Measurements from ENCODE around the gene SERINC1.

Gene SERINC1

DNA sequence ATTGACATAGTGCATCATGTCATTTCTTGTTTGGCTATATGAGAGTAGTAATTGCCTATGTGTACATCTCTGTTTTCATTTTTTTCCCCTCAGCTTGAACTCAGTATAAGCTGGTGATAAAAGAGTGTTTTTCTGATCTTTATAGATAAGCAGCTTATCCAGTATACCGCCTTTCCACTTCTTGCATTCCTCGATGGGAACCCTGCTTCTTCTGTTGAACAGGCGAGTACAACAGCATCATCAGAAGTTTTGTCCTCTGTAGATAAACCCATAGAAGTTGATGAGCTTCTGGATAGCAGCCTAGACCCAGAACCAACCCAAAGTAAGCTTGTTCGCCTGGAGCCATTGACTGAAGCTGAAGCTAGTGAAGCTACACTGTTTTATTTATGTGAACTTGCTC, 39.8 kb downstream of the SERINC1 start:
- DNase-seq = no peak

DNA sequence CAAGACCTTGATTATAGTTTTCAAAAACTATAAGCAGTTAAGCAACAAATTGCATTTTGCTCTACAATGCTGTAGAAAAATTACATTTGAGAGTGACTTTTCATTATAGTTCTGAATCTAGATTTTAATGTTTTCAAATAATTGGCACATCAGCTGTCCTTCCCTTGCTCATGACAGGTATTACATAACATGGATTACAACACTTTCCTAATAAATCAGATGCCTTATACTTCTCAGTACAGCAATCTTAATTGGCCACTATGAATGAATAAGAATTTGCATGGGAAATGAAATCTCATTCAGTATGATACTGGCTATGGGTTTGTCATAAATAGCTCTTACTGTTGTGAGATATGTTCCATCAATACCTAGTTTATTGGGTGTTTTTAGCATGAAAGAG, 42.3 kb downstream of the SERINC1 start:
- no peak for DNase-seq

DNA sequence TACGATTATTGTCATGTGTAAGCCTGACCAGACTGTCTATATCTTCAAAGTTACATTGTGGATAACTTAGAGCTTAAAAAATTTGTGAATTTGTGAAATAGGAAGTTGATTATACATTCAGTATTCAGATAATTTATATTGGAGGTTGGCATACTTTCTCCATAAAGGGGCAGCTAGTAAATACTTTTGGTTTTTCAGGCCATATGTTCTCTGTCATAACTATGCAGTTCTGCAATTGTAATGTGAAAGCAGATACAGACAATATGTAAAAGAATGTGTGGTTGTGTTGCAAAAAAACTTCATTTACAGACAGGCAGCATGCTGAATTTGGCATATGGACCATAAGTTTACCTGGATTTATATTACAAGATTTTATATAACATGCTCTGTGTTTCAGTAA, 42.8 kb downstream of the SERINC1 start:
- no peak for DNase-seq

DNA sequence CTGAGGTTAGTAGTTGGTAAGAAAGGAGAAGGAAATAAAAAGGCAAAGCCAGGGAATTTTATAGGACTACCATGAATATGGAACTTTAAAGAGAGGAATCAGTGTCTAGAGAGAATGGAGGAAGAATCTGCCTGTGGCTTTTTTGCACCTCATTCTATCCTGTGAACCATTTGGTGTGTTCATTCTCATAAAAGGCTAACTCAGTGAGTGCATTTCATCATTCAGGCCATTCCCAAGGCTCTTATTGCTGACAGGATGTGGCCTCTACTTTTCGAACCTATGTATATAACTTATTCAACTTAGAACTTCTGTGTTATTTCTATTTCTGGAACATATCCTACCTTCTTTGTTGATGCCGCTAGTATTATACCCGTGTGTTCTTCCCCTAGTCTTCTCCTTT, 45.0 kb downstream of the SERINC1 start:
- no peak for DNase-seq

DNA sequence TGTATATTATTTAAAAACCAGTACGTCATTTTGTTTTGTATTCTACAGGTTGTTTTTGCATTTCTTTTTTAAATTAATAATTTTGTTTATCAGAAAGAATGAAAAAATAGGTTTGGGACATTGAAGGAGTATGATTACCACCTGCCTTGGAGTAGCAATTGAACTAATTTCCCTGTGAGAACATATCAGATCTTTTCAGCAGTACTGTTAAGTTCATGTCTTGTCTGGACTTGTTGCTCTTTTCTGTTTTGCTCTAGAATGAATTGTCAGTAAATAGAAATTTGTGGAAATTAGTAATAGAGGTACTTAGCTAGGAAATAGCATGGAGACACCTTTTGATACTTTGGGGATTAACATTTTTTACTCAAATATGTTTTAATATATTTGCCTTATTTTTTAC, 47.9 kb downstream of the SERINC1 start:
- no peak for DNase-seq

DNA sequence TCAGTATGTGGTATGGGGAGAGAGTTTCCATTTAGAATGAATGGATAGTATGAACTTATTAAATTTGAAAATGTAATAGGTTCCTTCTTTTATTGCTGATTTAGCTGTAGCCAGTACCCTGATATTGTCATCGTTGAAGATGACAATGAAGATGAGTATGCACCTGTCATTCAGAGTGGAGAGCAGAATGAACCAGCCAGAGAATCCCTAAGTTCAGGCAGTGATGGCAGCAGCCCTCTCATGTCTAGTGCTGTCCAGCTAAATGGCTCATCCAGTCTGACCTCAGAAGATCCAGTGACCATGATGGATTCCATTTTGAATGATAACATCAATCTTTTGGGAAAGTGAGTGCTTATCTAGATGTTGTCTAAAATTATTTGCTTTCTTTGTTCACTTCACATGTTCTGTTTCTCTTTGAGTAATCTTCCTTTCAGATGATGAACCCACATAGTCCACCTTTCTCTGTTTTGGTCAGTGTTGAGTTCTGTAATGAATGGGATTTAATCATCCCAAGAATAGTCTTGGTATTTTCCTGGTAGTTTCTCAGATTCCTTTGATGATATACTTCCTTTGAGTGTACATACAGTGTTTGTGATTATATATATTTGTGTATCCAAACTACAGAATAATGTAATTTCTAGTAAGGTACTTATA, 48.9 kb downstream of the SERINC1 start:
- no peak for DNase-seq

DNA sequence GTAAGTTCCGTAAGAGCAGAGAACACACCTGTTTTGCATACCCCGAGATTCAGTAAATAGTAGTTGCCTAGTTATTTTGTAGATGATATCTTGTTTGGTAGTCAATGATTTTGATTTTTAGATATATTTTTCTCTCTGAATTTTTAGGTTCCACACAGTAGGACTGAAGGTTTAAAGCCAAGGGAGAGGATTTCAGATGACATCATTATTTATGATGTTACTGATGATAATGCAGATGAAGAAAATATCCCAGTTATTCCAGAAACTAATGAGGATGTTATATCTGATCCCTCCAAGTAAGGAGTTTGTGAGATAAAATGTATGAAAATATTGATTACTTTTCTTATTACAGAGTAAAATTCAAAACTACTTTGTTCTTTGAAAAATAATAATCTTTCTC, 49.6 kb downstream of the SERINC1 start:
- DNase-seq = no peak

DNA sequence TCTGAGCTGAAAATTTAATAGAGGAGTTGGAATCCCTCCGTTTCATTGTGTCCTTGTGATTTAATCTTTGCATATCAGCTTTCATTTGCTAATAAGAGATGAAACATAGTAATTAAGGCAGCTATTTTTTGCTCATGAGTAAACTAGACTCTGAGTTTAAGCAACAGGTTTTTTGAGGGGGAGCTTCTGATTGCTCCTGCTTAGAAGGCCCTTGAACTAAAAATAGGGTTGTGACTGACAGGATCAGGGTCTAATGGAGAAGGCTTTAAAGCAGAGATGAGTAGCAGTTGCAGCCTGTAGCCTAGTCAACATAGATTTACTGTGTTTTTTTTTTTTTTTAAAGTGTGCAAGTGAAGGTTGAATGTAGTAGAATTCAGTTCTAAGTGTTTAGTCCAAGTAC, 54.8 kb downstream of the SERINC1 start:
- DNase-seq = no peak

DNA sequence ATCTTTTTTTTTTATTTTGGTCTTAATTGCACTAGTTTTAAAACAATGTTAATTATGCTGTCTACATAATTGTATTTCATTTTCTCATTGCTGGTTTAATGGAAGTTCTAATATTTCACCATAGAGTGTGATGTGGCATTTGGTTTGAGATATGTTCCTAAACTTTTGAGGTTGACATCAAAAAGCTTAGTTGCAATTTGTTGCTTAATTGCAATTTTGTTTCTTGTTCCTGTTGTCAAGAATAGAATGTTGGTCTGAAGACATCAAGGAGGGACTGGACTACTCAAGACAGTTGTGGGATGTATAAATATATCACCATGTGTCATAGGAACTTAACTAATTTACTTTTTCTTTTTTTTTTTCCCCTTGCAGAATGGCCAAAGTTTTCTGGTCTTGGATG, 59.6 kb downstream of the SERINC1 start:
- no peak for DNase-seq

DNA sequence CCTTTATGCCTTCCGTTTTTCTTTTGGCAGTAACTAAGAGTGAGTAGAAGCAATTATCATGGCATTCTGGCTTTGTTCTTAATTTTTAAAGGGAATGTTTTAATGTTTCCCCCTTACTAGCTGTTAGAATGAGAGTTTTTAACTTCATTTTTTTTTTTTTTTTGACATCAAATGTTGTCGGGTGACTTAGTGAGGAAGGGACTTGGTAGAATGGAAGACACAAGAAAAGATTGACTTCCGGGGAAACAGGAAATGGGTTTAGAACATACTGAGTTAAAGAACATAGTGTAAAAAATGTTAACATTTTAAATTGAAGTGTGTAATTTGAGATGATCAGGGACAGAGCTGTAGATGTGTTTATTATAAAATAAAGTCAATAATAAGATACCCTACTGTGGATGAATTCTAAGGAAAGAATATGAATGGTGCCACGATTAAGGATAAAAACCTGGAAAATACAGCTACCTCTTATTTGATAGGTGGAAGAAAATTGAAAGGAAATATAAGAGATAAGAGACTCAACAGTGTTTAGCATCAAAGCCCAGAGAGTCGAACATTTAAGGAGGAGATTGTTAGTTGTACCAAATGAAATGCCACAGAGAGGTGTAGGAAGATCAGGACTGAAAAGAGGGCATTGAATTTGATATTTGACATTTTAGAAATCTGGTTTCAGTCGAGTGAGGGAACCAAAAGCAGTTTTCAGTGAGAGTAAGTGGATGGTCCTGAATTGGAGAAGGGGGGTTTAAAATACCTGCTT, 62.7 kb downstream of the SERINC1 start:
- DNase-seq = no peak

DNA sequence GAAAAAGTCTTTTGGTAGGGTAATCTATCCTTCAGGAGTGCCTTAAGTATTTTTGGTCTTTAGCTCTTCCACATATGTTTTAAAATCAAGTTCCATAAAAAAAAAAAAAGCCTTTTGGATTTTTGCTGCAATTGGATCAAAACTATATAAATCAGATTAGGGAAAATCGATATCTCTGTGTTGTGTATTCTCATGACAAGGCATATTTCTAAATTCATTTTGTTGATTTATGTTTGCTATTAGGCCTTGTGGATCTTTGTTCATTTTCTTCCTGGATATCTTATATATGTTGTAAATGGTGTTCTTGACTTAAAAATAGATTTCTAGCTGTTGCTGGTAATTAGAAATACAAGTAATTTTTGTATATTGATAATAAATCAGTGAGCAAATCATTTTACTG, 63.4 kb downstream of the SERINC1 start:
- DNase-seq = no peak

DNA sequence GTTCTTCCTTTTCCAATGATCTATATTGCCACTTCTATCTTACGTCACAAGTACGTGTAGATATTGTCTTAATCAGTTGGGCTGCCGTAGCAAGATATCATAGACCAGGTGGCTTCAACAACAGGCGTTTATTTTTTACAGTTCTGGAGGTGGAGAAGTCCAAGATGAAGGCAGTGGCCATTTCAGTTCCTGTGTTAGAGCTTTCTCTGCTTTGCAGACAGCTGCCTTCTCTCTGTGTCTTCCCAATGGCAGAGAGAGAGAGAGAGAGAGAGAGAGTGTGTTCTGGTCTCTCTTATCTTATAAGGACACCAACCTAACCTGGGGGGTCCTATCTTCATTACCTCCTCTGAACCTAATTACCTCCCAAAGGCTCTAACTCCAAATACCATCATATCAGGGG, 63.9 kb downstream of the SERINC1 start:
- DNase-seq = no peak

DNA sequence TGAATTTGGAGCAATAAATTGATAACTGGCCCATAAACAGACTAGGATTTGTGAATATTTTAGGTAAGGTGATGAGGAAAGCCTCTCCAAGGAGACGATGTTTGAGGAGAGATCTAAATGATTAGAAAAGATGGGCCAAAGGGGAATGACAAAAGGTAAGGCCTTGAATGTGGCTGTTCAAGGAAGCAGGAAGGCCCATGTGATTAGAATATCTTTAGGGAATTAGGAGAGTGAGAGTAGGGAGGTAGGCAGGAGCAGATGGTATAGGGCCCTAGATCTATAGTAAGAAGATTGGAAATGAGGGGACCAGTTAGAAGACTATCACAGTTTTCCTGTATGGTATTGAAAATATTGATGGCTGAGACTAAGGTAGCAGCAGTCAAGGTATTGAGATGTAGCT, 65.4 kb downstream of the SERINC1 start:
- DNase-seq = no peak

DNA sequence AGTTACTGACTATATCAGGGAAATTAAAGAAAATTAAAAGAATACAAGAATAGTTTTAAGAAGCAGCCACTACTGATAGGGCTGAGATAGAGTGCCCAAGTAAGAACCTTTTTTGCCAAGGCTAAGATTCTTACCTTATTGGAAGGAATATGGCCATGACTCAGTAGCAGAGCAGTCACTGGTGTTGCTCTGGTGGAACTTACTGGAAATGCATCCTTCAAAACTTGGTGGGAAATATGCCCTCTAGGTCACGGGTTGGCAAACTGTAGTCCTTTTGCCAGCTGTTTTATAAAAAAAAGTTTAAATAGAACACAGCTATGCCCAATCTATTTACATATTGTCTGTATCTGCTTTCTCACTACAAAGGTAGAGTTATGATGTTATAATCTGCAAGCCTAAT, 66.2 kb downstream of the SERINC1 start:
- DNase-seq = no peak

DNA sequence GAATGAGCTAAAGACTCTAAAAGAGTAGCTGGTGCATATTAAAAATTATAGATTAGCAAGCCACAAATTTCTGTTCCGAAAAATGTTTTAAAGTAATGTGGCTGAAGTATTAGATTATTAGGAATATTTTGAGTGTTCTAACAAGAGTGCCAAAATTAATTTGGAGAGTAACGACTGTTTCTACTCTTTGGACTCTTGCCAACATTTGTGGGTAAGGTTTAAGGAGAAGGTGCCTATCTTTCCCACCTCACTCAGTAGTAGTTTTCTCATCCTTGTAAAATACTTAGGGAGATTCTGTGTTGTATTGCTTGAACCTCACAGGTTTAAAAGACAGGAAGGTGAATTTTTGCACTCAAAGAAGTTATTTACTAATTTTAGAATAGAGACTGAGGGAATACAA, 67.2 kb downstream of the SERINC1 start:
- no peak for DNase-seq

DNA sequence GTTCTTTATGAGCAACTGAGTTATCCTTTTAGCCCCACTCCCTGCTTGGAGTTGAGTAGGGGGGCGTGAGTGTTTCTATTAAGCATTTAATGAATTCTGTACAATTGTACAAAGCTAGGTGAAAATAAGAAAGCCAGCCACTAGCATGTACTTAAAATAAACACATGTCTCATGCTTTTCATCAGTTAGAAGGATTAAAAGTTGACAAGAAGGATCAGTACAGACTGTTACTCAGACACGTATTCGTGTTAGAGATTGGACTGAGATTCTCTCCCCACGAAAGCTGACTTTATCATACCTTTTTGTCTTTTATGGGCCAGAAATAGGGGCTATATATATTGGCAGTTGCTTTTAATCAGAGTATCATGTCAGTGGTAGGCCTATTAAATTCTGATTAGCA, 70.5 kb downstream of the SERINC1 start:
- DNase-seq = no peak

DNA sequence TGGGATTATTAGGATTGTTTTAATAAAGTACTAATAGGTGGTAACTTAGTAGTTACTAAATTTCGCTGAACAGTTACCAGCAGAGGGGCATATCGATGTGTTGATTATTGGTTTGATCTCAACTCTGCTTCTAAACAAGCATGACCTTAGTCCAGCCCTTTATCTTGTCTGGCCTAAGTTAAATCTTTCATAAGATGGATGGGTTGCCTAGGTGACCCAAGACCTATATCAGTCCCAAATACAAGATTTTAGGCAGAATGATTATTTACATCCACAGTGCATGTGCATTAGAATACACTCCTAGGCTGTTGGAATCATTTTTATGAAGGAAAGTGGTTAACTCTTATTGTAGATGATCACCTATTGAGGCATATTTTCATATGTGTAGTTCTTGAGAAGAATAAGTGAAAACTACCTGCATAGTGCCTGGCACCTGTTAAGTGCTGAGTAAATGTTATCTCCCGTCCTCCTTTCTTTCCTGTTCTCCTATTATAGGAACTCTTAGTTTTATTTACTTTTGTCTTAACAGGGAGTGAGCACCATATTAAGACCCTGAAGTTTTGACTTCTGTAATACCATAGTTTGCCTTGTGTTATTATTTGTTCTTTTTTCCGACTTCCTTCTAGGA, 71.0 kb downstream of the SERINC1 start:
- no peak for DNase-seq

DNA sequence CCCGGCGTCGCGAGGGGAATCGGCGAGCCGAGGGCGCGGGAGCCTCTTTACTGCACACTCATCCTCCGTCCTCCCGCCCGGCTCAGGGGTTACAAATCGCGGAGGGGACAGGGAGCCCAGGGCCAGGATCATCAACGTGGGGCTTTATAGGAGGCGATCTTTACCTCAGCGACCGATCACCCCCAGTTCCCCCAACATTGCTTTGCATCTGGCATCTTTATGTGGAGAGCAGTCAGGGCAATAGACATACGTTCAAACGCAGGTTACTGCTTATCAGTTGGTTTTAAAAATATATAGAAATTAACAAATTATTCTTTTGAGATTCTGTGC, 71.5 kb downstream of the SERINC1 start:
- no peak for DNase-seq

DNA sequence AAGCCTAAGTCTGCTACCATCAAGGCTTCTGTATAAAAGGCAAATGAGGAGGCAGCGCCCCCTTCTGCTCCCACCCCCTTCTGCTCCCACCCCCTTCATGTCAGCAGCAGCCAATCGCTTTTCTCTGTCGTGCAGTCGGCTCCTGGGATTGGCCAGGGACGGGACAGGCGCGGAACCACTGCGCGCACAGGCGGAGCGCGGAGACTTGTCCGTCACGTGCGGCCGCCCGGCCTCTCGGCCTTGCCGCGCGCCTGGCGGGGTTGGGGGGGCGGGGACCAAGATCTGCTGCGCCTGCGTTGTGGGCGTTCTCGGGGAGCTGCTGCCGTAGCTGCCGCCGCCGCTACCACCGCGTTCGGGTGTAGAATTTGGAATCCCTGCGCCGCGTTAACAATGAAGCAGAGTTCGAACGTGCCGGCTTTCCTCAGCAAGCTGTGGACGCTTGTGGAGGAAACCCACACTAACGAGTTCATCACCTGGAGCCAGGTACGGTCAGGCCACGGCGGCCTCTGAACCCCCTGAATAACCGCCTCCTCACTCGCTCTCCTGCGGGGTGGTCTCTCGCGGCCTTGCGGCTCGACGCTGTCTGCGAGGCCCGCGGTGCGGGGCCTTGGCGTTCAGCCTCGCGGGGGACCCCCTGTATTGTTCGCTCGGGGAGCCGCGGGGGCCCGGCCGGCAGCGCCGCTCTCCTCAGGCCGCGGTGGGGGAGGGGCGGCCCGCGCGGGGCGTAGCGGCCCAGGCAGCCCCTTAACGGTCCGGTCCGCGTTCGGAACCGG, 72.1 kb downstream of the SERINC1 start, which contains the start of gene HSF2:
HSF2 (plus strand) TSS at position 305 of the 773 bp plus-strand sequence; CDS start at position 391, 86 bp downstream.
- DNase-seq = peak; percentile 89

DNA sequence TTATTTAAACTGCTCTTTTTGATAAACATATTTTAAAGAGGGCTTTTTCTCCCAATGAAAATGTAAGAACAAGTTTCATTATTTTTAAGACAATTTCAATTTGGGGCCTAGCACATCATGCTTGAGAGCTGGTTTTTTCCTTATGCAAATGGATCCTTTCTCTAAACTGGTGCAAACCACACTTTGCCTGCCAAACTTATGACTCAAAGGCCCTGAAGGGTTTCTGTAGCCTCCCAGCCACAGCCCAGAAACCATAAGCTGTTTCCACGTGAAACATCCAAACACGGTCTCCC, 72.6 kb downstream of the SERINC1 start:
- no peak for DNase-seq

DNA sequence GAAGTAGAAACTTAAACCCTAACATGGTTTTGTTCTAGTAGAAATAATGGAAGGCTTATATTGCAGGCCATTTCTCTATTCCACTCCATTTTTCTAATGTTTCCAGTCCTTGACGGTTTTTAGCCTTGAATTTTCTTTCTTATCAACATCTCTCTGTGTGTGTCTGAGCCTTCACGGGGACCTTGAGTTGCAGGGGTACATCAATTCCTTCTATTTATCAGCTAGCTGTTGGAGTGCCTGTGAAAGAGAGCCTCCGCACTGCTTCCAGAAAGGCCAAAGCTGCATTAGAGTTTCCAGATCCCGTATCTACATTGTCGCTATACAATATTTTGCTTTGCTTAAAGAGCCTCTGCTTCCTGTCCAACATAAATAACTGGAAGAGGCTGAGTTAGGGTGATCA, 77.6 kb downstream of the SERINC1 start:
- DNase-seq = no peak

DNA sequence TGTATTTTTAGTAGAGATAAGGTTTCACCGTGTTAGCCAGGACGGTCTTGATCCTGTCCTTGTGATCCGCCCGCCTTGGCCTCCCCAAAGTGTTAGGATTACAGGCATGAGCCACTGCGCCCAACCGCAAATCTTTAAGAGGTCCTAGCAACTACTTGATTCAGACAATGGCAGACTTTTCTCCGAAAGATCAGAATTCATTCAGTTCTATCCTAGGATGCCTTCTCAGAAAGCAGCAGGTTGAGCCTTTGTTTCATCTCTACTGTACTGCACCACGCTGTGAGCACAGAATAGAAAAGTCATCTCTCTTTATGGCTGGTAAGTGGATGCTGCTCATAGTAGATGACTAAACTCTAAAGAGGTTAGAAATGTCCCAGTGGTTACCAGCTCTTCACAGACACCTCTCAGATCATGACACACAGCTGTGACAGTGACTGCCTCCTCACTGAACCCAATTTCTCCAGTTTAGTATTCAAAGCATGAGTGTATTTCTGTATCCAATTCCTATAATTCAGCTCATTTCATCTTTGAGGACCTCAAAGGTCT, 78.2 kb downstream of the SERINC1 start:
- no peak for DNase-seq

Data from SHP77 treated with DMSO at 0.1 percent for 48 hours (cell line).